Melanocyte of skin (primary cell): ENCODE results near the gene RUSF1. TPM values are rescaled to one million over a fixed set of nuclear protein-coding genes. Genes with fewer than 3 reads are reported as not detected.

Experiments used
- total RNA-seq, 2 donors: library from RNA; depleted of rRNA; stranded (reverse); fragments of >200 nt; gene quantifications; 2 replicates each; pipeline ENCODE4 v1.2.3, GENCODE V29; 2012

Gene RUSF1
- 10 to 100 TPM; 35.0 to 36.5 TPM for total RNA-seq

GRCh38 chr16:31507929-31508705 is at the start of gene RUSF1:
Gene RUSF1 (minus strand): TSS chr16:31508391. CDS start chr16:31508373, 18 bp downstream.

GRCh38 chr16:31527734-31528274 is 19.6 kb upstream of the RUSF1 start, which contains the start of gene AHSP:
Gene AHSP (plus strand): TSS chr16:31527900. CDS start chr16:31528140, 240 bp downstream.

GRCh38 chr16:31483081-31483480 is 25.1 kb downstream of the RUSF1 start, which contains the start of gene SLC5A2:
Gene SLC5A2 (plus strand): TSS chr16:31483123. CDS start chr16:31483137, 14 bp downstream.

GRCh38 chr16:31471875-31472708 is 36.1 kb downstream of the RUSF1 start, which contains the start of gene TGFB1I1:
Gene TGFB1I1 (plus strand): TSS chr16:31472152. CDS start chr16:31472189, 37 bp downstream.

GRCh38 chr16:31458844-31459686 is 49.1 kb downstream of the RUSF1 start, which contains the start of gene ARMC5:
Gene ARMC5 (plus strand): TSS chr16:31459501. CDS start chr16:31459525, 24 bp downstream.

Other genes with a start within 250 kb of the RUSF1 start
- gene ITGAM, start 248.4 kb downstream of the RUSF1 start, total RNA-seq = 1 to 10 TPM in 1 of 2 donors, under 1 TPM in 1; under 0.01 to 1.0 TPM
- gene ITGAX, start 153.2 kb downstream of the RUSF1 start, total RNA-seq = 1 to 10 TPM in 1 of 2 donors, under 1 TPM in 1; 1.00 to 4.1 TPM
- gene ITGAD, start 115.1 kb downstream of the RUSF1 start, total RNA-seq = not detected
- not detected for gene COX6A2, start 80.0 kb downstream of the RUSF1 start, total RNA-seq
- gene ZNF843, start 65.6 kb downstream of the RUSF1 start, total RNA-seq = under 1 TPM; under 0.01 to 0.34 TPM
- 10 to 100 TPM in 1 of 2 donors, 1 to 10 TPM in 1; 8.7 to 12.0 TPM for gene ARMC5, start 48.9 kb downstream of the RUSF1 start, total RNA-seq
- gene TGFB1I1, start 36.2 kb downstream of the RUSF1 start, total RNA-seq = 10 to 100 TPM; 34.8 to 45.0 TPM
- gene SLC5A2, start 25.3 kb downstream of the RUSF1 start, total RNA-seq = not detected
- not detected for gene AHSP, start 19.5 kb upstream of the RUSF1 start, total RNA-seq